Measurements from ENCODE around the gene WNT9A.

DNA sequence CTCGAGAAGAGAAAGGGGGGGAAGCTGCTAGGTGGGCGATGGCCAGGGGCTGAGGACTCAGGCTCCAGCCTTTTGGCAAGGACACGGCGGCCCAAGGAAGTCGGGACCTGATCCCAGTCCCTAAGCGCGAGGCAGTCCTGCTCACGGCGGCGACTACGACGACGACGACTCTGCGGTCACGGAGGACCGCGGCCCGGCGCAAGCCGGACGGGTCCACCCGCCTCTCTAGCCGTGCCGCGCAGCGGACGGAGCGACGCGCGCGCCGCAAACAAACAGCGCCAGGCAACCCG, 401 bp downstream of the WNT9A start:
- no peak for TF ChIP-seq POLR2A (IDR thresholded peaks at IDR 0.05)
- TF ChIP-seq, protein P1, sequence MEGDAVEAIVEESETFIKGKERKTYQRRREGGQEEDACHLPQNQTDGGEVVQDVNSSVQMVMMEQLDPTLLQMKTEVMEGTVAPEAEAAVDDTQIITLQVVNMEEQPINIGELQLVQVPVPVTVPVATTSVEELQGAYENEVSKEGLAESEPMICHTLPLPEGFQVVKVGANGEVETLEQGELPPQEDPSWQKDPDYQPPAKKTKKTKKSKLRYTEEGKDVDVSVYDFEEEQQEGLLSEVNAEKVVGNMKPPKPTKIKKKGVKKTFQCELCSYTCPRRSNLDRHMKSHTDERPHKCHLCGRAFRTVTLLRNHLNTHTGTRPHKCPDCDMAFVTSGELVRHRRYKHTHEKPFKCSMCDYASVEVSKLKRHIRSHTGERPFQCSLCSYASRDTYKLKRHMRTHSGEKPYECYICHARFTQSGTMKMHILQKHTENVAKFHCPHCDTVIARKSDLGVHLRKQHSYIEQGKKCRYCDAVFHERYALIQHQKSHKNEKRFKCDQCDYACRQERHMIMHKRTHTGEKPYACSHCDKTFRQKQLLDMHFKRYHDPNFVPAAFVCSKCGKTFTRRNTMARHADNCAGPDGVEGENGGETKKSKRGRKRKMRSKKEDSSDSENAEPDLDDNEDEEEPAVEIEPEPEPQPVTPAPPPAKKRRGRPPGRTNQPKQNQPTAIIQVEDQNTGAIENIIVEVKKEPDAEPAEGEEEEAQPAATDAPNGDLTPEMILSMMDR (IDR thresholded peaks at IDR 0.05), result no peak

All from lower leg skin (tissue), 3 donors.